GM12892 (cell line): ENCODE data around the gene KCNK5.

Experiments used
- DNase-seq: peaks from one replicate; pipeline ENCODE4 v3.0.0; 2011; ENCODE audit not compliant: insufficient read length
- FAIRE-seq: peaks from 2 replicates; lab custom pipeline; 2011; peaks lifted over from hg19 to GRCh38; lab: Jason Lieb, UNC
- POLR2A ChIP-seq: IDR thresholded peaks from 2 replicates; pipeline ENCODE4 v1.6.1; 2011; ENCODE audit warnings: low read depth, low read length, control low read depth
- POLR2AphosphoS5 ChIP-seq: IDR thresholded peaks from 2 replicates; pipeline ENCODE4 v1.6.1; 2011; ENCODE audit warnings: low read depth, low read length, control low read depth
- TAF1 ChIP-seq: IDR thresholded peaks from 2 replicates; pipeline ENCODE4 v1.6.1; 2011; ENCODE audit warnings: low read depth, mild to moderate bottlenecking, control low read depth, low read length, borderline replicate concordance

Gene KCNK5

DNA sequence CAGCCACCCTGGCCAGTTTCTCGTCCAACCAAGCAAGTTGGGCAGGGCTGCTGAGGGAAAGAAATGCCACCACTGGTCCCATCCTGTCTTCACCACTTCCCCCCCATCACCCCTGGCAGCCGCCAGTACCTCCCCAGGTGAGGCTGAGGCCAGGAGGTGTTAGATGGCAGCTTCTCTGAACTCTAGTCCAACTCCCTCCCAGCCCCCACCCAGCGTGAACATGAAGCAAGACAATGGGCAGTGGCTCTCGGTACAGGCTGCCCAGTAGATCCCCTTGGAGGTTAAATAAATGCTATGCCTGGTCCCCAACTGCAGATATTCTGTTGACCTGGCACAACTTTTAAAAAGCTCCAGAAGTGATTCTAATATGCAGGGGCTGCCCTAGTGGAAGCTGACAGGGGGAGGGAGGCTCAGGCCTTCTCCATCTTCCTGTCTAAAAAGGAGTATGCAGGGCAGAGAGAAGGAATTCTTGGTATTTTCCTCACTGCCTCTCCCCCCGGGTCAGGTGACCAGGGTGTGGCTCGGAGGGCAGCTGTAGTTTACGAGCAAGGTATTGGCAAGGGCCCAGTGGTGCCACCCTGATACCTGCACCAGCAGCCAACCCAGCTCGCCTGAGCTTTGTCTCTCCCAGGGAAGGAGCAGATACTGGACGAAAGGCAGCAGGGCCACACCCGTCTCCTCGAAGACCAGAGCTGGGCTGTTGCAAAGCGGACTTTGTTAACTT is 25.7 kb downstream of the KCNK5 start:
- TF ChIP-seq POLR2A (no peak), POLR2AphosphoS5 (no peak), TAF1 (no peak)
- DNase-seq (no peak), FAIRE-seq (no peak)

- DNase-seq (no peak), FAIRE-seq (no peak)
- TF ChIP-seq POLR2AphosphoS5, result no peak
- no peak for TF ChIP-seq TAF1
- no peak for TF ChIP-seq POLR2A
These were observed 27.1 kb downstream of the KCNK5 start for GRCh38 chr6:39202166-39202565.

GRCh38 chr6:39200498-39201020 is 28.7 kb downstream of the KCNK5 start:
- FAIRE-seq (no peak), DNase-seq (no peak)
- TF ChIP-seq POLR2AphosphoS5, result no peak
- TF ChIP-seq TAF1, result no peak
- TF ChIP-seq POLR2A, result no peak

GRCh38 chr6:39199976-39200375 is 29.3 kb downstream of the KCNK5 start:
- DNase-seq (no peak), FAIRE-seq (no peak)
- TF ChIP-seq TAF1, result no peak
- TF ChIP-seq POLR2A, result no peak
- no peak for TF ChIP-seq POLR2AphosphoS5

DNA sequence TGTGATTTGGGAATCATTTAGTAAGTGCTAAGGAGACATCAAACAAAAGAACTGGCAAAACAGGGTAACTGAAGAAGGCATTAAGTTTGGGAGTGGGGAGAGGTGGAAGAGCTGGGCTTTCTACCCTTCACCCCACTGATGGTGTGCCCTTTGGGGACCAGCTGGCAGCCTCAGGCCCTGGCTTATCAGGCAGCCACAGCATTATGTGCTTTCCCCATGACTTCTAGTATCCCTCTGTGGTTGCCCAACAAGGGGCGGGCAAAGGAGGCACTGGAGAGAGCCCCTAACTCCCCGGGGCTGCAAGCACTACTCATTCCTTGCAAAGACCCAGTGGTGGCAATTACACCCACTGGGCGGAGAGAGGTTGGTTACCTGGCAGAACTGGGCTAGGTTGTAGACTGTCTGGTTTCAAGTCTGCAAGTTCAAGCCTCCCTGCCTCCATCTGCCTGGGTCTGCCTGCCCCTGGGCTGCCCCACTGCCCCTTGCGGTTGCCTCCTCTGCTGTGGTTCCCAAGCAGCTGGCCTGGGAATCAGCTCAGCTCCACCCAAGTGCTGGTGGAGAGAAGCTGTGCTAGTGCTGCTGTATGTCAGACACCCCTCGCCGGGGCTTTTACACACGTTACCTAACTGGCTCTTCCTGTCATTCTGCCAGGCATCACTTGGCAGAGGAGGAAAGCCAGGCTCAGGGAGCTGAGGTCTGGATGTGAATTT is 29.9 kb downstream of the KCNK5 start:
- FAIRE-seq (no peak), DNase-seq (no peak)
- no peak for TF ChIP-seq TAF1
- TF ChIP-seq POLR2AphosphoS5, result no peak
- TF ChIP-seq POLR2A, result no peak

GRCh38 chr6:39198528-39198927 is 30.7 kb downstream of the KCNK5 start:
- FAIRE-seq (no peak), DNase-seq (no peak)
- TF ChIP-seq POLR2A (no peak), POLR2AphosphoS5 (no peak), TAF1 (no peak)

- peak; percentile 58 for FAIRE-seq
- TF ChIP-seq POLR2A (no peak), POLR2AphosphoS5 (no peak), TAF1 (no peak)
- no peak for DNase-seq
These were observed 31.3 kb downstream of the KCNK5 start for GRCh38 chr6:39197922-39198500.

DNA sequence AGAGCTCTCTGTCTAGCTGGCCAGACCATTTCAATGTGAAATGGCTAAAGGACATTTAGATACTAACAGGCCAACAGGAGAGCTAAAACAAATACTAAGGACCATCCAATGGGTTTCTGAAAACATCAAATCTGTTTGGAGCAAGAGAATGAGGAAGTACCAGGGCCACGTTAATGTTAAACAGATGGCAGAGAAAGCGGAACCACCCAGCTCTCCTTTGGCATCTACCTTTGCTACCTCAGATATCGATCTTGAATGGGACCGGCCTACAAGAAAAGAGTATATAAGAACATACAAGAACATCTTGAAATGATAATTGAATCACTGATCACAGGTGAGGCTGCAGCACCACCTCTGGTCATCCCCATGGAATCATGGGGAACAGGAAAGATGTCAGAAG is 31.8 kb downstream of the KCNK5 start:
- TF ChIP-seq POLR2A, result no peak
- TF ChIP-seq TAF1, result no peak
- no peak for TF ChIP-seq POLR2AphosphoS5
- DNase-seq (no peak), FAIRE-seq (no peak)

DNA sequence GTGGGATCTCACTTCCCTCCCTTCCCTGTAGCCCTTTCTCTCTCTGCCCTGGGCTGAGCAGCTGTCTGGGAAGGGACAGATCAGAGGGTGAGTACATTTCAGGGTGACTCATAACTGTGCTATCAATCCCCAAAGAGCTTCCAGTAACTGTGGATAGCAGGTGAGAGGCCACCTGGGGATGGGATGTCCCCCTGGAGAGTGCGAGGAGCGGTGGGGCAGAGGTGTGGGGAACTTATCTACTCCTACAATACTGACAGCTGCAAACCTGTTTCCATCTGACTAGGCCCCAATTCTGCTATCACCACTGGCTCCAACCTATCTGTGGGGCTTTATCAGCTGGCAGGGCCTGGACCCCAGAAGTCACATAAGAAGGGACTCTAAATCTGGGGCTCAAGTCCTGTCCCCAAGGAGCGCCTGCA is 32.6 kb downstream of the KCNK5 start:
- DNase-seq (no peak), FAIRE-seq (peak; percentile 40)
- TF ChIP-seq POLR2AphosphoS5, result no peak
- TF ChIP-seq TAF1, result no peak
- TF ChIP-seq POLR2A, result no peak

DNA sequence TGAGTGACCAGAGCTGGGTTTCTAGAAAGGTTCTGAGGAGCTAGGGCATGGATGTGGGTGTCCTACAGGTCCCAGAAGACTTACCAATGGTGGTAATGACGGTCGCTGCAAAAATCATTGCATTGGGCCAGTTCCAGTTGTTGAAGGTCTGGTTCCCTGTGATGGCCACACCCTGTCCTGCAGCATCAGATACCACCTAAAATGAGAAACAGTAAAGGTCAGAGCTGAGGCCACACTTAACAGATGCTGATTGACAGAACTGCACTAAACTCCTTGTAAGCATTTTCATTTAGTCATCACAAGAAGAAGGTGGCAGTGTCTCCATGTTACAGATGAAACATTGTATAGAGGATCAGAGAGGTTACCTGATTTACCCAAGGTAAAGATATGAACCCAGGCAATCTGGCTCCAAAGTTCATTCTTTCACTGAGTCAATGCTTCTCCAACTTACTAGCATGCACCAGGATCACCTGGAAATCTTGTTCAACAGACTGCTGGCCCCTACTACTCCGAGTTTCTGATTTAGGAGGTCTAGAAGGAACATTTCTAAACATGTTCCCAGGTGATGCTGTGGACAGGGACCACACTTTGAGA is 33.4 kb downstream of the KCNK5 start:
- FAIRE-seq, result no peak
- TF ChIP-seq POLR2AphosphoS5 (no peak), TAF1 (no peak), POLR2A (no peak)

DNA sequence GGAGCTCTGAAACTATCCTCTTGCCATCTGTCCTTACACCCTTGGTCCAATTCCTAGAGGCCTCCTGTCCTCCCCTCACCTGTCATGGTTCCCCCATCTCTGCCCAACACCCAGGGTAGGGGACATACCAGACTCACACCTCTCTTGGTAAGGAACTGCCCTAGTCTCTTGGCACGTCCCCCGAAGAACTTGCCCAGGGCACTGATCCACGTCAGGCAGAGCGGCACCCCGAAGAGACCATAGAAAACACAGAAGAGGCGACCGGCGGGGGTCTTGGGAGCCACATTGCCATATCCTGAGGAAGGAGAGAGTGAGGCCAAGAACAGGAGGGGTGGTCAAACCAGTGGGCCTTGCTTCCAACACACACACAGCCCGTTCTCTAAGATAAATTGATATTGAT is 34.8 kb downstream of the KCNK5 start:
- DNase-seq (no peak), FAIRE-seq (no peak)
- no peak for TF ChIP-seq TAF1
- TF ChIP-seq POLR2AphosphoS5, result no peak
- TF ChIP-seq POLR2A, result no peak

More for the DNA sequence above, 33.4 kb downstream of the KCNK5 start:
- no peak for DNase-seq
